Vagina (tissue), 2 donors: ENCODE results near the gene TRAF2.

ENCODE experiments used
- CTCF ChIP-seq, 3 experiments: fragments of 450-650 bp in 2 of 3; fragments of 200-600 bp in 1 of 3; sonication (generic) in 1 of 3; IDR thresholded peaks; one replicate each; pipeline ENCODE4 v1.5.1; 2017 to 2019; ENCODE audit warnings: antibody characterized with exemption in 3 of 3, mild to moderate bottlenecking in 2 of 3, moderate library complexity in 2 of 3
- POLR2AphosphoS5 ChIP-seq, 2 donors: sonication (generic); formaldehyde crosslinking; IDR thresholded peaks; one replicate each; pipeline ENCODE4 v1.9.0; 2017; ENCODE audit warnings: antibody characterized with exemption in 2 of 2, mild to moderate bottlenecking in 2 of 2, low read depth in 1 of 2; ENCODE audit not compliant: insufficient read depth in 1 of 2

- no peak for TF ChIP-seq POLR2AphosphoS5 (IDR thresholded peaks at IDR 0.05; ENCODE audit: insufficient read depth in 1 of 2, low read depth in 1 of 2)
- no peak for TF ChIP-seq CTCF (IDR thresholded peaks at IDR 0.05)
Measured at GRCh38 chr9:136899196-136899595, 12.9 kb downstream of the TRAF2 start.
